MG63 (cell line): Measurements from ENCODE around the gene SLC15A5. TPM values are rescaled to one million over a fixed set of nuclear protein-coding genes. Genes with fewer than 3 reads are reported as not detected.

Experiments
- DNase-seq: peaks from one replicate; pipeline ENCODE4 v3.0.0-alpha.2; 2020
- H3K27me3 ChIP-seq: fragments of 250-450 bp; sonication (Bioruptor Pico); 2 replicates; pipeline ENCODE4 v1.5.1; 2020; ENCODE audit warnings: mild to moderate bottlenecking, moderate library complexity
- H3K36me3 ChIP-seq: fragments of 250-450 bp; sonication (Bioruptor Pico); 2 replicates; pipeline ENCODE4 v1.5.1; 2020; ENCODE audit warnings: mild to moderate bottlenecking, moderate library complexity
- H3K4me3 ChIP-seq: fragments of 250-450 bp; sonication (Bioruptor Pico); 2 replicates; pipeline ENCODE4 v1.5.1; 2020; ENCODE audit warnings: mild to moderate bottlenecking, moderate library complexity
- H3K9me3 ChIP-seq: fragments of 250-450 bp; sonication (Bioruptor Pico); 2 replicates; pipeline ENCODE4 v1.5.1; 2020; ENCODE audit warnings: mild to moderate bottlenecking, moderate library complexity
- total RNA-seq: library from RNA; depleted of rRNA; stranded (reverse); fragments of >200 nt; shearing (Covaris generic); gene quantifications from 2 replicates; pipeline ENCODE4 v1.2.3, GENCODE V29; 2014; ENCODE audit warnings: low replicate concordance

SLC15A5 gene
- total RNA-seq, 1 experiment from 2014 or later, result not detected

GRCh38 chr12:16220120-16220519 lies 57.4 kb downstream of the SLC15A5 start:
- no peak for DNase-seq
- H3K4me3 ChIP-seq, result no peak overlapping the region
- H3K36me3 ChIP-seq, result no peaks in the 10 kb centered on the region
- peaks cover 3% of the 10 kb centered on the region; the same call in 1 of the 2 replicates for H3K27me3 ChIP-seq
- no peaks in the 10 kb centered on the region for H3K9me3 ChIP-seq

- Histone ChIP-seq H3K9me3 (no peaks in the 10 kb centered on the region), H3K27me3 (peaks cover 3% of the 10 kb centered on the region; the same call in 1 of the 2 replicates), H3K36me3 (no peaks in the 10 kb centered on the region), H3K4me3 (no peak overlapping the region)
- no peak for DNase-seq
Measured at GRCh38 chr12:16218934-16219751, 58.3 kb downstream of the SLC15A5 start.

- Histone ChIP-seq H3K36me3 (no peaks in the 10 kb centered on the region), H3K9me3 (no peaks in the 10 kb centered on the region), H3K4me3 (no peak overlapping the region), H3K27me3 (peaks cover 3% of the 10 kb centered on the region; the same call in 1 of the 2 replicates)
- no peak for DNase-seq
Measured at GRCh38 chr12:16218234-16218633, 59.3 kb downstream of the SLC15A5 start.

- no peaks in the 10 kb centered on the region for H3K27me3 ChIP-seq
- no peak for DNase-seq
- H3K4me3 ChIP-seq, result no peak overlapping the region
- no peaks in the 10 kb centered on the region for H3K36me3 ChIP-seq
- H3K9me3 ChIP-seq, result no peaks in the 10 kb centered on the region
Measured at GRCh38 chr12:16211731-16212130, 65.8 kb downstream of the SLC15A5 start.

- no peak for DNase-seq
- Histone ChIP-seq H3K27me3 (peaks cover 6% of the 10 kb centered on the region; the same call in 1 of the 2 replicates), H3K36me3 (no peaks in the 10 kb centered on the region), H3K4me3 (no peak overlapping the region), H3K9me3 (peaks cover 5% of the 10 kb centered on the region)
Measured at GRCh38 chr12:16198884-16199283, 78.6 kb downstream of the SLC15A5 start.

- Histone ChIP-seq H3K4me3 (no peak overlapping the region), H3K27me3 (peaks cover 6% of the 10 kb centered on the region; the same call in 1 of the 2 replicates), H3K9me3 (peaks cover 5% of the 10 kb centered on the region), H3K36me3 (no peaks in the 10 kb centered on the region)
- no peak for DNase-seq
Measured at GRCh38 chr12:16197600-16197999, 79.9 kb downstream of the SLC15A5 start.

GRCh38 chr12:16189849-16190248 lies 87.6 kb downstream of the SLC15A5 start:
- no peak for DNase-seq
- Histone ChIP-seq H3K9me3 (no peaks in the 10 kb centered on the region), H3K4me3 (no peak overlapping the region), H3K27me3 (peaks cover 24% of the 10 kb centered on the region), H3K36me3 (no peaks in the 10 kb centered on the region)

- Histone ChIP-seq H3K9me3 (no peaks in the 10 kb centered on the region), H3K36me3 (no peaks in the 10 kb centered on the region)
- DNase-seq, result no peak
Measured at GRCh38 chr12:16187660-16188059, 89.8 kb downstream of the SLC15A5 start.

GRCh38 chr12:16184681-16185080 lies 92.8 kb downstream of the SLC15A5 start:
- no peak overlapping the region for H3K4me3 ChIP-seq
- H3K9me3 ChIP-seq, result no peaks in the 10 kb centered on the region
- peaks cover 19% of the 10 kb centered on the region for H3K27me3 ChIP-seq
- DNase-seq, result no peak
- no peaks in the 10 kb centered on the region for H3K36me3 ChIP-seq

More at GRCh38 chr12:16187660-16188059, 89.8 kb downstream of the SLC15A5 start:
- peaks cover 24% of the 10 kb centered on the region for H3K27me3 ChIP-seq
- no peak overlapping the region for H3K4me3 ChIP-seq

- peaks cover 14% of the 10 kb centered on the region for H3K27me3 ChIP-seq
- DNase-seq, result no peak
- no peaks in the 10 kb centered on the region for H3K36me3 ChIP-seq
- no peaks in the 10 kb centered on the region for H3K9me3 ChIP-seq
- H3K4me3 ChIP-seq, result no peak overlapping the region
Measured at GRCh38 chr12:16183541-16183940, 93.9 kb downstream of the SLC15A5 start.

GRCh38 chr12:16175840-16176239 lies 101.6 kb downstream of the SLC15A5 start:
- DNase-seq, result no peak
- Histone ChIP-seq H3K36me3 (no peaks in the 10 kb centered on the region), H3K4me3 (no peak overlapping the region), H3K27me3 (no peaks in the 10 kb centered on the region), H3K9me3 (no peaks in the 10 kb centered on the region)

GRCh38 chr12:16174282-16174681 lies 103.2 kb downstream of the SLC15A5 start:
- Histone ChIP-seq H3K36me3 (no peaks in the 10 kb centered on the region), H3K9me3 (no peaks in the 10 kb centered on the region), H3K27me3 (no peaks in the 10 kb centered on the region), H3K4me3 (no peak overlapping the region)
- DNase-seq, result no peak

- Histone ChIP-seq H3K9me3 (no peaks in the 10 kb centered on the region), H3K36me3 (no peaks in the 10 kb centered on the region), H3K27me3 (no peaks in the 10 kb centered on the region), H3K4me3 (no peak overlapping the region)
- DNase-seq, result no peak
Measured at GRCh38 chr12:16171348-16171747, 106.1 kb downstream of the SLC15A5 start.

- H3K36me3 ChIP-seq, result no peaks in the 10 kb centered on the region
- no peak overlapping the region for H3K4me3 ChIP-seq
- H3K9me3 ChIP-seq, result no peaks in the 10 kb centered on the region
- DNase-seq, result no peak
- H3K27me3 ChIP-seq, result no peaks in the 10 kb centered on the region
Measured at GRCh38 chr12:16168078-16168477, 109.4 kb downstream of the SLC15A5 start.

GRCh38 chr12:16166563-16167470 lies 110.7 kb downstream of the SLC15A5 start:
- no peak overlapping the region for H3K4me3 ChIP-seq
- no peak for DNase-seq
- no peaks in the 10 kb centered on the region for H3K36me3 ChIP-seq
- no peaks in the 10 kb centered on the region for H3K9me3 ChIP-seq
- H3K27me3 ChIP-seq, result no peaks in the 10 kb centered on the region

- Histone ChIP-seq H3K9me3 (no peaks in the 10 kb centered on the region), H3K27me3 (no peaks in the 10 kb centered on the region), H3K36me3 (no peaks in the 10 kb centered on the region), H3K4me3 (no peak overlapping the region)
- DNase-seq, result peak; percentile 42
Measured at GRCh38 chr12:16165506-16165905, 112.0 kb downstream of the SLC15A5 start.

- DNase-seq, result no peak
- no peaks in the 10 kb centered on the region for H3K9me3 ChIP-seq
- no peaks in the 10 kb centered on the region for H3K36me3 ChIP-seq
- no peaks in the 10 kb centered on the region for H3K27me3 ChIP-seq
- no peak overlapping the region for H3K4me3 ChIP-seq
Measured at GRCh38 chr12:16163901-16164300, 113.6 kb downstream of the SLC15A5 start.
